Left kidney (tissue), 2 donors: ENCODE measurements around the gene CFAP46. TPM values are rescaled to one million over a fixed set of nuclear protein-coding genes. Genes with fewer than 3 reads are reported as not detected.

Source experiments
- DNase-seq: peaks from one replicate; pipeline ENCODE4 v3.0.0-alpha.2; 2013
- polyA plus RNA-seq: library from polyadenylated mRNA; unstranded; fragments of 120-200 nt; gene quantifications from one replicate; pipeline ENCODE4 v1.2.1, GENCODE V29; 2013; ENCODE audit not compliant: insufficient read length

Gene CFAP46
- polyA plus RNA-seq, 1 donor: 7.4 TPM

- DNase-seq: no peak
These were observed 80.4 kb downstream of the CFAP46 start for GRCh38 chr10:132861884-132862461.

- no peak for DNase-seq
These were observed 81.2 kb downstream of the CFAP46 start for GRCh38 chr10:132861116-132861691.

- no peak for DNase-seq
These were observed 81.8 kb downstream of the CFAP46 start for GRCh38 chr10:132860532-132860931.

GRCh38 chr10:132859084-132859855, 83.1 kb downstream of the CFAP46 start:
- DNase-seq: no peak

GRCh38 chr10:132858121-132859081, 84.0 kb downstream of the CFAP46 start:
- no peak for DNase-seq

GRCh38 chr10:132856869-132857524, 85.4 kb downstream of the CFAP46 start:
- DNase-seq: no peak

- DNase-seq: no peak
These were observed 86.5 kb downstream of the CFAP46 start for GRCh38 chr10:132855889-132856288.

- no peak for DNase-seq
These were observed 90.9 kb downstream of the CFAP46 start for GRCh38 chr10:132851451-132851850.

- no peak for DNase-seq
These were observed 91.5 kb downstream of the CFAP46 start for GRCh38 chr10:132850896-132851295.

GRCh38 chr10:132850246-132850645, 92.1 kb downstream of the CFAP46 start:
- no peak for DNase-seq

GRCh38 chr10:132849546-132850031, 92.8 kb downstream of the CFAP46 start:
- DNase-seq: no peak

GRCh38 chr10:132848951-132849545, 93.3 kb downstream of the CFAP46 start:
- no peak for DNase-seq

GRCh38 chr10:132848291-132848701, 94.1 kb downstream of the CFAP46 start:
- no peak for DNase-seq

- DNase-seq: no peak
These were observed 94.5 kb downstream of the CFAP46 start for GRCh38 chr10:132847856-132848255.

- DNase-seq: no peak
These were observed 95.0 kb downstream of the CFAP46 start for GRCh38 chr10:132847416-132847777.

GRCh38 chr10:132846631-132847415, 95.5 kb downstream of the CFAP46 start:
- no peak for DNase-seq

GRCh38 chr10:132845780-132846595, 96.4 kb downstream of the CFAP46 start:
- DNase-seq: no peak

GRCh38 chr10:132845041-132845551, 97.3 kb downstream of the CFAP46 start:
- DNase-seq: no peak
